Endothelial cell of umbilical vein (primary cell): ENCODE results near the gene PUDP. TPM values are rescaled to one million over a fixed set of nuclear protein-coding genes. Genes with fewer than 3 reads are reported as not detected.

Experiments used
- BruUV-seq: library from RNA; stranded (reverse); fragments of 400-500 nt; replicated peaks from 2 replicates; lab custom pipeline; 2021; lab: Mats Ljungman, UMichigan
- CTCF ChIA-PET: fragments of 300-600, 350-600 bp; sonication (Branson Sonifier 250); formaldehyde crosslinking; loops from one replicate; lab custom pipeline; 2021; ENCODE audit warnings: antibody characterized with exemption, inconsistent platforms; lab: Charles Lee
- POLR2A ChIA-PET: fragments of 300-600, 350-600 bp; sonication (Branson Sonifier 250); formaldehyde crosslinking; loops from one replicate; lab custom pipeline; 2021; ENCODE audit warnings: antibody characterized with exemption, inconsistent platforms; lab: Charles Lee
- DNase-seq: peaks from one replicate; pipeline ENCODE4 v3.0.0-alpha.2; 2011; ENCODE audit warnings: low read depth, low spot score
- FAIRE-seq: peaks from 2 replicates; lab custom pipeline; 2011; peaks lifted over from hg19 to GRCh38; lab: Jason Lieb, UNC
- H2AFZ ChIP-seq: 2 replicates; pipeline ENCODE4 v1.6.0; 2012; ENCODE audit warnings: low read depth, low read length, control low read depth, inconsistent platforms
- H3K27ac ChIP-seq: 2 replicates; pipeline ENCODE4 v1.5.1; 2011; ENCODE audit warnings: low read depth, mild to moderate bottlenecking, control low read depth, low read length, moderate library complexity; ENCODE audit not compliant: insufficient read depth
- H3K27me3 ChIP-seq, 2 experiments: 2 replicates each; pipeline versions ENCODE4 v1.6.0 to v1.6.1; 2011; ENCODE audit warnings: low read length in 2 of 2, mixed read lengths in 1 of 2; ENCODE audit not compliant: control insufficient read depth in 2 of 2, insufficient read depth in 2 of 2
- H3K36me3 ChIP-seq, 2 experiments: 2 replicates in 1 of 2; 3 replicates in 1 of 2; pipeline ENCODE4 v1.5.1; 2011; ENCODE audit warnings: low read length in 2 of 2, mild to moderate bottlenecking in 1 of 2, moderate library complexity in 1 of 2; ENCODE audit not compliant: control insufficient read depth in 2 of 2, insufficient read depth in 2 of 2; ENCODE audit errors: extremely low read depth in 1 of 2
- H3K4me1 ChIP-seq: 3 replicates; pipeline ENCODE4 v1.5.1; 2011; ENCODE audit warnings: mild to moderate bottlenecking, low read length; ENCODE audit not compliant: control insufficient read depth, insufficient read depth; ENCODE audit errors: extremely low read depth
- H3K4me2 ChIP-seq: 2 replicates; pipeline ENCODE4 v1.6.1; 2011; ENCODE audit warnings: low read length, control low read depth, mixed read lengths; ENCODE audit not compliant: insufficient read depth
- H3K4me3 ChIP-seq, 3 experiments: fragments of 200-600 bp in 1 of 3; sonication (generic), shearing (Covaris generic) in 1 of 3; replicated peaks in 1 of 3; 2 replicates each; pipeline ENCODE4 v1.5.1; 2011 to 2016; ENCODE audit warnings: control low read depth in 3 of 3, low read length in 3 of 3, mild to moderate bottlenecking in 2 of 3, inconsistent platforms in 1 of 3, low read depth in 1 of 3, moderate library complexity in 1 of 3; ENCODE audit not compliant: insufficient read depth in 1 of 3
- H3K79me2 ChIP-seq: 2 replicates; pipeline ENCODE4 v1.6.0; 2012; ENCODE audit warnings: low read length, inconsistent platforms; ENCODE audit not compliant: control insufficient read depth, insufficient read depth
- H3K9ac ChIP-seq: replicated peaks from 2 replicates; pipeline ENCODE3; 2011; ENCODE audit warnings: low read length, control low read depth; ENCODE audit not compliant: insufficient read depth; ENCODE audit errors: extremely low read depth
- H3K9me1 ChIP-seq: replicated peaks from 3 replicates; pipeline ENCODE4 v1.6.0; 2011; ENCODE audit warnings: mild to moderate bottlenecking, low read length; ENCODE audit not compliant: control insufficient read depth, insufficient read depth; ENCODE audit errors: extremely low read depth
- H3K9me3 ChIP-seq: replicated peaks from 2 replicates; pipeline ENCODE4 v1.5.1; 2012; ENCODE audit warnings: low read length, inconsistent platforms; ENCODE audit not compliant: control insufficient read depth, insufficient read depth
- H4K20me1 ChIP-seq: replicated peaks from 2 replicates; pipeline ENCODE3; 2011; ENCODE audit warnings: mild to moderate bottlenecking, low read length; ENCODE audit not compliant: control insufficient read depth, insufficient read depth; ENCODE audit errors: extremely low read depth
- EZH2 ChIP-seq: IDR thresholded peaks from 2 replicates; pipeline ENCODE4 v1.6.1; 2012; ENCODE audit warnings: borderline replicate concordance, low read depth, mild to moderate bottlenecking, moderate library complexity, low read length, inconsistent platforms; ENCODE audit not compliant: severe bottlenecking
- FOS ChIP-seq: IDR thresholded peaks from 2 replicates; pipeline ENCODE4 v1.6.1; 2011; ENCODE audit warnings: mild to moderate bottlenecking, low read length, moderate library complexity, borderline replicate concordance; ENCODE audit not compliant: insufficient read depth
- GATA2 ChIP-seq: IDR thresholded peaks from 2 replicates; pipeline ENCODE4 v1.7.0; 2011; ENCODE audit warnings: low read depth, mild to moderate bottlenecking, moderate library complexity, mixed read lengths, low read length; ENCODE audit not compliant: insufficient read length, insufficient read depth
- JUN ChIP-seq: IDR thresholded peaks from 2 replicates; pipeline ENCODE4 v1.6.1; 2011; ENCODE audit warnings: borderline replicate concordance, low read depth; ENCODE audit not compliant: insufficient read length, insufficient read depth
- MYC ChIP-seq: IDR thresholded peaks from one replicate; pipeline ENCODE4 v1.6.1; 2011; ENCODE audit warnings: mild to moderate bottlenecking, low read depth, low read length
- POLR2A ChIP-seq: IDR thresholded peaks from 2 replicates; pipeline ENCODE4 v1.6.1; 2012; ENCODE audit warnings: low read depth, mild to moderate bottlenecking, control low read depth, low read length
- POLR2AphosphoS5 ChIP-seq: IDR thresholded peaks from 2 replicates; pipeline ENCODE4 v1.6.1; 2012; ENCODE audit warnings: low read depth, mild to moderate bottlenecking, control low read depth, low read length, moderate library complexity; ENCODE audit not compliant: insufficient read depth
- dilution Hi-C: fragments of 300-500 bp; cut with MboI; formaldehyde crosslinking; loops from one replicate; pipeline ENCODE4 v1.15.0; 2019; ENCODE audit warnings: low sequenced_read_pairs; ENCODE audit not compliant: extremely low pct_ligation_motif_present
- intact Hi-C: fragments of 100-400 bp; cut with micrococcal nuclease; formaldehyde crosslinking; loops from one replicate; pipeline ENCODE4 v1.10.0; 2022
- polyA plus RNA-seq, 4 experiments: library from polyadenylated mRNA; depleted of rRNA in 3 of 4; stranded (reverse) in 3 of 4; unstranded in 1 of 4; fragments of >200 nt; gene quantifications; 2 replicates each; pipeline versions ENCODE4 v1.2.1 to v1.2.3, GENCODE V29; 2011 to 2012; ENCODE audit warnings: missing spikeins in 1 of 4
- total RNA-seq: library from RNA; stranded (reverse); gene quantifications from 2 replicates; pipeline ENCODE4 v1.2.3, GENCODE V29; 2021
- TF ChIP-seq, protein P1 (sequence below): IDR thresholded peaks from 2 replicates; pipeline ENCODE4 v1.6.1; 2011; ENCODE audit not compliant: insufficient read depth, insufficient read length
- TF ChIP-seq, protein P2 (sequence below), 2 donors: IDR thresholded peaks; 1 replicate in 1 of 2; 2 replicates in 1 of 2; pipeline ENCODE4 v1.5.1; 2011; ENCODE audit warnings: low read length in 2 of 2, mild to moderate bottlenecking in 2 of 2, moderate library complexity in 2 of 2, control low read depth in 1 of 2, inconsistent platforms in 1 of 2, low read depth in 1 of 2; ENCODE audit not compliant: insufficient read depth in 1 of 2; ENCODE audit errors: extremely low read depth in 1 of 2

PUDP gene
- total and polyA plus RNA-seq, 2 donors (not counting 3 experiments of a cell fraction or from before 2014, with no cell fraction given): 17.3 to 22.5 TPM

DNA sequence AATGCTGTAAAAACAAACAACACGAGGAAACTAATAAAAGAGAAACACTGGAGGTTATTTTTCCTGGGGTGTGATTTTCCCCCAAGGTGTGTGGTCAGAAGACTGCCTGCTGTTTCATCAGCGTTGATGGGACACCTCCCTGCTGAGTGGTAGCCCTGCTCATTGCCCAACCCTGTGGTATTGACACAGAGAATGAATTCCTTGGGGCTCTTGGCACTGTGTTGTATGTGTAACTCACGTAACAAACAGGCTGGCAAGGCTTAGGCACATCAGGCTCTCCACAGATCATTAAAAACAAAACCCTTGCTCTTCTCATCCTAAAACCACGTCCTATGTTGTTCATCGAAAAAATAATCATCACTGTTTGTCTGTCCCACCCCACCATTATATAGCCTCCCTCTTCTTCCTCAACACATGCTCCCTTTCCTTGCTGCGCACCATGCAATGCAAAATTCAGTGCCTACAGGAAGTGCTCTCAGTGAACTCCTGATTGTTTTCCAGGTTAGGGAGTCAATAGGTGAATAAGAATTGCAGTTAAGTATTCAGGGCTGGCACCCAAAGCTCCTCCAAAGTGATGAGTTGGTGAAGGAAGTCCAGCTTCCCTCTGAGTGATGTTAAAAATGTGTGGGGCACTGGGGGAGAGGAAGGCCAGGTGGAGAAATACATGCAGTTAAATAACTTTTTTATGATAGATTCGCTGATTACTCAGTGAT is 11.4 kb upstream of the PUDP start:
- BruUV-seq: no TSS peak
- dilution Hi-C loops (no loop called here), intact Hi-C loops (no loop called here)
- Histone ChIP-seq H3K4me3 (no peak overlapping the region), H3K9me3 (no peaks in the 10 kb centered on the region), H4K20me1 (no peaks in the 10 kb centered on the region), H3K79me2 (no peaks in the 10 kb centered on the region), H3K4me2 (no peak overlapping the region), H2AFZ (no peak overlapping the region), H3K36me3 (no peaks in the 10 kb centered on the region), H3K4me1 (no peaks in the 10 kb centered on the region), H3K27ac (no peak overlapping the region), H3K9ac (no peak overlapping the region), H3K9me1 (no peaks in the 10 kb centered on the region), H3K27me3 (no peaks in the 10 kb centered on the region)
- no peak for TF ChIP-seq EZH2
- TF ChIP-seq POLR2AphosphoS5: no peak
- no peak for TF ChIP-seq MYC
- TF ChIP-seq JUN: no peak
- TF ChIP-seq FOS: no peak
- TF ChIP-seq, protein P1, sequence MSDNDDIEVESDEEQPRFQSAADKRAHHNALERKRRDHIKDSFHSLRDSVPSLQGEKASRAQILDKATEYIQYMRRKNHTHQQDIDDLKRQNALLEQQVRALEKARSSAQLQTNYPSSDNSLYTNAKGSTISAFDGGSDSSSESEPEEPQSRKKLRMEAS: no peak
- TF ChIP-seq POLR2A: no peak
- TF ChIP-seq, protein P2, sequence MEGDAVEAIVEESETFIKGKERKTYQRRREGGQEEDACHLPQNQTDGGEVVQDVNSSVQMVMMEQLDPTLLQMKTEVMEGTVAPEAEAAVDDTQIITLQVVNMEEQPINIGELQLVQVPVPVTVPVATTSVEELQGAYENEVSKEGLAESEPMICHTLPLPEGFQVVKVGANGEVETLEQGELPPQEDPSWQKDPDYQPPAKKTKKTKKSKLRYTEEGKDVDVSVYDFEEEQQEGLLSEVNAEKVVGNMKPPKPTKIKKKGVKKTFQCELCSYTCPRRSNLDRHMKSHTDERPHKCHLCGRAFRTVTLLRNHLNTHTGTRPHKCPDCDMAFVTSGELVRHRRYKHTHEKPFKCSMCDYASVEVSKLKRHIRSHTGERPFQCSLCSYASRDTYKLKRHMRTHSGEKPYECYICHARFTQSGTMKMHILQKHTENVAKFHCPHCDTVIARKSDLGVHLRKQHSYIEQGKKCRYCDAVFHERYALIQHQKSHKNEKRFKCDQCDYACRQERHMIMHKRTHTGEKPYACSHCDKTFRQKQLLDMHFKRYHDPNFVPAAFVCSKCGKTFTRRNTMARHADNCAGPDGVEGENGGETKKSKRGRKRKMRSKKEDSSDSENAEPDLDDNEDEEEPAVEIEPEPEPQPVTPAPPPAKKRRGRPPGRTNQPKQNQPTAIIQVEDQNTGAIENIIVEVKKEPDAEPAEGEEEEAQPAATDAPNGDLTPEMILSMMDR (IDR thresholded peaks at IDR 0.05; ENCODE audit: extremely low read depth in 1 of 2, insufficient read depth in 1 of 2, low read depth in 1 of 2, low read length in 2 of 2): no peak
- TF ChIP-seq GATA2: no peak
- FAIRE-seq: no peak
- CTCF ChIA-PET: no interaction called here
- no peak for DNase-seq
- POLR2A ChIA-PET: no interaction called here
